Right lobe of liver (tissue), 4 donors: Measurements from ENCODE around the gene RNF121.
"Not testable (repeated sequence)": the region's sequence is repeated elsewhere in the genome, so short reads cannot be mapped to it uniquely, and the experiment has no call there.

Source experiments
- CTCF ChIP-seq, 4 donors: fragments of 200-600 bp in 3 of 4; fragments of 450-650 bp in 1 of 4; IDR thresholded peaks; one replicate each; pipeline versions ENCODE4 v1.5.1 to v1.8.0; 2016 to 2022; ENCODE audit warnings: antibody characterized with exemption in 4 of 4, mild to moderate bottlenecking in 2 of 4
- POLR2A ChIP-seq: fragments of 450-650 bp; IDR thresholded peaks from one replicate; pipeline ENCODE4 v1.6.1; 2017; ENCODE audit warnings: antibody characterized with exemption, mild to moderate bottlenecking
- donor health status: DM: no; HTN: no; CAD: no.
- donor health status: DM: no; HTN: no; CAD: no.
- donor health status: DM: no; HTN: yes; CAD: no.

DNA sequence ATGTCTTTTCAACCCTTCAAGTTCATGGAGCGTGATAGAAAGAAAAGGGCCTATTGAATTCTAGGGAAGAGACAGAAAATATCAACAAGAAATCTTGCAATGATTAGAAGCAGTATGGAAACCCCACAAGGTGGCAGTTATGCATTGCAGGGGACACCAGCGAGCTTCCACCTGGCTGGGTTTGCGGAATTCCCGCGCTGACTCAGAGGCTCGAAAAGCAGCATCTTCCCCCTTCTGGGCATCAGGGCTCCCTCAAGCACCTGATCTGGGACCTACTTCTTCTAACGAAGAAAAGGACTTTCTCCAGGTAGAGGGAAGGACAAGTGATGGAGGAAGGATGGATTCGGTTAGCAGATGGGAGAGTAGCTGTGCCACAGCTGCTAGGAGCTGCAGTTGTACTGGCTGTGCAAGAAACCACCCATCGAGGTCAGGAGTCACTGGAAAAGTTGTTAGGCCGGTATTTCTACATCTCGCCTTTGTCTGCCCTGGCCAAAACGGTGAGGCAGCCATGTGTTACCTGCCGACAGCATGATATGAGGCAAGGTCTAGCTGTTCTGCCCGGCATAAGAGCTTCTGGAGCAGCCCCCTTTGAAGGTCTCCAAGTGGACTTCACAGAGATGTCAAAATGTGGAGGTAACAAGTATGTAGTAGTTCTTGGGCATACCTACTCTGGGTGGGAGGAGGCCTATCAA, 39.5 kb upstream of the RNF121 start:
- not testable (repeated sequence) for TF ChIP-seq CTCF (IDR thresholded peaks at IDR 0.05); POLR2A
